HUES6 (cell line): ENCODE results near the gene AR.
"Not testable (repeated sequence)": the region's sequence is repeated elsewhere in the genome, so short reads cannot be mapped to it uniquely, and the experiment has no call there.

Source experiments
- H3K27ac ChIP-seq: 2 replicates; pipeline ENCODE4 v1.7.0; 2013; ENCODE audit warnings: low read depth, mild to moderate bottlenecking, low read length, inconsistent platforms
- H3K27me3 ChIP-seq: 2 replicates; pipeline ENCODE4 v1.6.1; 2013; ENCODE audit warnings: low read length; ENCODE audit not compliant: control insufficient read depth, insufficient read depth
- H3K36me3 ChIP-seq: 2 replicates; pipeline ENCODE4 v1.6.1; 2013; ENCODE audit warnings: low read length; ENCODE audit not compliant: control insufficient read depth, insufficient read depth
- H3K4me1 ChIP-seq: 2 replicates; pipeline ENCODE4 v1.6.1; 2013; ENCODE audit warnings: low read length; ENCODE audit not compliant: control insufficient read depth, insufficient read depth
- H3K4me3 ChIP-seq: 2 replicates; pipeline ENCODE4 v1.5.1; 2013; ENCODE audit warnings: low read depth, low read length
- H3K9ac ChIP-seq: one replicate; pipeline ENCODE4 v1.6.1; 2013; ENCODE audit warnings: mild to moderate bottlenecking, low read length
- H3K9me3 ChIP-seq: 2 replicates; pipeline ENCODE4 v1.6.1; 2013; ENCODE audit warnings: low read depth, low read length; ENCODE audit not compliant: control insufficient read depth, insufficient read depth

The AR gene

DNA sequence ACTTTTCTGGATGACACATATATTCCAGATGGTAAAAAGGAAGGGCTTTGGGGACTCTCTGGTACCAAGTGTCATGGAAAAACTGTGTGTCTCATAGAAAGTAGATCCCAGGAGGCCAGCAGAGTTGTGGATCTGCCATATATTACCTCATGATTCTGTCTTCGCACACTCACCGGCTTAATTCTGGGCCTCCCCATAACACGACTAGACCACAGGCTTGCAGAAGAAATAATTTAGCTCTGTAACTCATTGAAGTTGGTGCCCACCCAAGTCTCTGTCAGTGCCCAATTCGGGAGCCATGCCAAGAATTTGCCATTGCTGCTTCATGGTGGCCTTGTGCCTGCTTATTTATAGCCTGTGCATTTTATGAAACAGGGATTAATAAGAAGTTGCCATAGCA, 104.5 kb downstream of the AR start:
- Histone ChIP-seq H3K36me3 (no peaks in the 10 kb centered on the region; the same call in 1 of the 2 replicates), H3K27ac (no peak overlapping the region), H3K4me3 (no peak overlapping the region), H3K9ac (no peak overlapping the region), H3K9me3 (peaks cover 9% of the 10 kb centered on the region; the same call in 1 of the 2 replicates), H3K4me1 (no peaks in the 10 kb centered on the region), H3K27me3 (no peaks in the 10 kb centered on the region)

DNA sequence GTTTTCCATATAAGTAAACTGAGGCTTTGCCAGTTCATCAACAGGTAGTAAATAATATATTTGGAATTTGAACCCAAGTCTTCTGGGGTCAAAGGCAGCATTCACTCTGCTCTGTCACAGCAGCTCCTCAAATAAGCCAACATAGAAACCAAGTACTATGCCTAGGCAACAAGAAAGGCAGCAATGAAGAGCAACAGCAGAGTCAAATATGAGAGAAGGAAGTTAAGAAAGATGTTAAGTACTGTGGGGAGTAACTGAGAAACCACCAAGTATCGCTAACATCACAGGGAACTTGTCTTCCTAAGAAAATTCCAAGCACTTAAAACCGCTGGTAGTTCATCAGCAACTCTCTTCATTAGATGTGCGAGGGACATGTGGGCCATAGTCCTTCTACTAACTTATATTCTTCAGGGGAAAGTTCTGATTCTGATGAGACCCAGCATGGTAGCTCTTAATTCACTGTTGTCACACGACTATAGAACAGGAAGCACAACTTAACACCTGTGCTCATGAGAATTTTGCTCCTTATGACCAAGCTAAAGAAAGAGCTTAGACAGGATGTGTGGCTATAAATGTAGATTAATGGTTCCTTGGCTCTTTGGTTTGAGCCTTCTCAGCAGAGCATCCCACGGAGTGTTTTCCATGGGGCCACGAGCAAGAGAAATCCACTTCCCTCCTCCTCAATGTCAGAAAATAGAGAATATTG, 107.8 kb downstream of the AR start:
- no peak overlapping the region for H3K4me3 ChIP-seq
- H3K27ac ChIP-seq, result no peak overlapping the region

DNA sequence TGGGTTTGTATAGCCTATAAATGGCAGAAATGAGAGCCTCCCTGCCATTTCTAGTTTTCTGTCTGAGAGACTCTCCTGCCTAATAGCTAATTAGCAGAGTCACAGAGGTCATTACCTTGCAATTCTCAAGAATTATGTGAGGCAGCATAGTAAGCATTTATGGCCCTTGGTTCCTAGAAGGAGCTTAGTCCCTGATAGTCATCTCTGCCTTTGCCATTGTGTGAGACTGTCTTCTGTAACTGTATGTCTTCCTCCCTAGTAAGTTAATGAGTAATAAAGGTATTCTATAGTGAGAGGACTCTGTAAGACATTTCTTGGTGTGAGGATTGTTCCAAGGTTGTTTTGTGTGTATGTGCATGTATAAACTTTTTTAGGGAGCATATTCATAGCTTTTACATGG, 108.7 kb downstream of the AR start:
- Histone ChIP-seq H3K36me3 (no peaks in the 10 kb centered on the region; the same call in 1 of the 2 replicates), H3K4me1 (peaks cover 6% of the 10 kb centered on the region; the same call in 1 of the 2 replicates), H3K27me3 (no peaks in the 10 kb centered on the region), H3K4me3 (no peak overlapping the region), H3K27ac (no peak overlapping the region), H3K9ac (no peak overlapping the region), H3K9me3 (peaks cover 6% of the 10 kb centered on the region; the same call in 1 of the 2 replicates)

More for the DNA sequence above, 107.8 kb downstream of the AR start:
- Histone ChIP-seq H3K4me1 (peaks cover 6% of the 10 kb centered on the region; the same call in 1 of the 2 replicates), H3K27me3 (no peaks in the 10 kb centered on the region), H3K9ac (no peak overlapping the region), H3K36me3 (no peaks in the 10 kb centered on the region; the same call in 1 of the 2 replicates), H3K9me3 (peaks cover 6% of the 10 kb centered on the region; the same call in 1 of the 2 replicates)

DNA sequence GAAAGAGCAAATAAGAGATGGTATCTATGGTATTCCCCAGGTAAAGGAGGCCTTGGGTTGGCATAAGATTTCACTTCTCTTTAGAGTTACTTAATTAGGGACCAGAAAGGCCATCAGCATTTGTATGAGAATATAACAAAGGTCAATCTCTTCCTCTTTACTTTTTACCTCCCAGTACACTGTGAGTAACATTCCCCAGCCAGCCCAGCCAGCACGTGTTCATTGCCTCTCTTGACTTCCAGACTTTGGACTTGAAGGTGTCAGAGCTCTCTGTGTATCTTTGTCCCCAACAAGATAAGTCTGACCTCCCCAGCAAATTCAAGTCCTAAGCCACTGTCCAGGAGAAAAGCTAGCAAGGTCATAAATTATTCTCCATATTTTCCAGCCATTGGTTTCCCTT, 110.5 kb downstream of the AR start:
- H3K36me3 ChIP-seq, result no peaks in the 10 kb centered on the region; the same call in 1 of the 2 replicates
- 0 out of 2 replicates have a peak overlapping the region, but pooled peaks have one; percentile 21 for H3K27ac ChIP-seq
- H3K27me3 ChIP-seq, result no peaks in the 10 kb centered on the region
- peaks cover 6% of the 10 kb centered on the region; the same call in 1 of the 2 replicates for H3K9me3 ChIP-seq
- no peak overlapping the region for H3K9ac ChIP-seq
- H3K4me3 ChIP-seq, result no peak overlapping the region; the same call in 1 of the 2 replicates
- peaks cover 6% of the 10 kb centered on the region; the same call in 1 of the 2 replicates for H3K4me1 ChIP-seq

DNA sequence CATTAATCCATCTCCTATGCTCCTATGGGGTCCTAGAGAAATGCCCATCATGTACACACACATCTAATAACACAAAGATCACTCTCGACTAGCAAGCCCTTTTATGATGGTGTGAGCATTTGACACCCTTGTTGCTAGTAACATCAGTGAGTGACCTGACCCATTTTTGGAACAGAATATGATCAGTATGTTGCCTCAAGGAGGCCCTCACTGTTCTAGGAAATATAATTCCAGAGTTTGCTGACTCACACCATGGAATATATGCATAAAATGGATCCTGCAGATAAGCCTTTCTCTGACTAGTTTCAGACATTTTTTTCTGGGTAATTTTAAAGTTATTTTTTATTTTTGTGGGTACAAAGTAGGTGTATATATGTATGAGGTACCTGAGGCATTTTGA, 121.8 kb downstream of the AR start:
- Histone ChIP-seq H3K9me3 (peaks cover 23% of the 10 kb centered on the region), H3K27ac (no peak overlapping the region), H3K4me3 (no peak overlapping the region), H3K36me3 (no peaks in the 10 kb centered on the region), H3K27me3 (no peaks in the 10 kb centered on the region), H3K4me1 (no peaks in the 10 kb centered on the region), H3K9ac (no peak overlapping the region)

DNA sequence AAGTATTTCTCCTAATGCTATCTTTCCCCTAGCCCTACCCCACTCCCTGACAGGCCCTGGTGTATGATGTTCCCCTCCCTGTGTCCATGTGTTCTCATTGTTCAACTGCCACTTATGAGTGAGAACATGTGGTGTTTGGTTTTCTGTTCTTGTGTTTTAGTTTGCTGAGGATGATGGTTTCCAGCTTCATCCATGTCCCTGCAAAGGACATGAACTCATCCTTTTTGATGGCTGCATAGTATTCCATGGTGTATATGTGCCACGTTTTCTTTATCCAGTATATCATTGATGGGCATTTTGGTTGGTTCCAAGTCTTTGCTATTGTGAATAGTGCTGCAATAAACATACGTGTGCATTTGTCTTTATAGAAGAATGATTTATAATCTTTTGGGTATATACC, 126.9 kb downstream of the AR start:
- H3K36me3 ChIP-seq, H3K9ac ChIP-seq, H3K27ac ChIP-seq, H3K9me3 ChIP-seq, H3K4me1 ChIP-seq, H3K4me3 ChIP-seq, H3K27me3 ChIP-seq: not testable (repeated sequence)

DNA sequence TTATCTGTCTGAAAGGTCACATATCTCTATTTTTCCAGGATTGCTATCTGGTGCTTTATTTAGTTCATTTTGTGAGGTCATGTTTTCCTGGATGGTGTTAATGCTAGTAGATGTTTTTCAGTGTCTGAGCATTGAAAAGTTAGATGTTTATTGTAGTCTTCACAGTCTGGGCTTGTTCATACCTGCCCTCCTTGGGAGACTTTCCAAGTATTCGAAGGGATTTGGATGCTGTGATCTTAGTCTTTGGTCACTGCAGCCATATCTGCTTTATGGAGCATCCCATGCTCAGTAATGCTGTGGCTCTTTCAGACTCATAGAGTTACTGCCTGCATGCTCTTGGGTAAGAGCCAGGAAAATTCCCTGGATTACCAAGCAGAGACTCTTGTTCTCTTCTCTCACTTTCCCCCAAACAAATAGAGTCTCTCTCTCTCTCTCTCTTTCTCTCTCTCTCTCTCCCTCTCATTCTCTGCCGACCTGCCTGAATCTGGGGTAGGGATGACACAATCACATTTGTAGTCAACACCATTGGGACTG, 130.0 kb downstream of the AR start:
- H3K27me3 ChIP-seq, result no peaks in the 10 kb centered on the region
- H3K9me3 ChIP-seq, result no peaks in the 10 kb centered on the region; the same call in 1 of the 2 replicates
- H3K4me3 ChIP-seq, result no peak overlapping the region
- H3K27ac ChIP-seq, result no peak overlapping the region
- no peak overlapping the region for H3K9ac ChIP-seq
- no peaks in the 10 kb centered on the region for H3K4me1 ChIP-seq
- no peaks in the 10 kb centered on the region for H3K36me3 ChIP-seq

DNA sequence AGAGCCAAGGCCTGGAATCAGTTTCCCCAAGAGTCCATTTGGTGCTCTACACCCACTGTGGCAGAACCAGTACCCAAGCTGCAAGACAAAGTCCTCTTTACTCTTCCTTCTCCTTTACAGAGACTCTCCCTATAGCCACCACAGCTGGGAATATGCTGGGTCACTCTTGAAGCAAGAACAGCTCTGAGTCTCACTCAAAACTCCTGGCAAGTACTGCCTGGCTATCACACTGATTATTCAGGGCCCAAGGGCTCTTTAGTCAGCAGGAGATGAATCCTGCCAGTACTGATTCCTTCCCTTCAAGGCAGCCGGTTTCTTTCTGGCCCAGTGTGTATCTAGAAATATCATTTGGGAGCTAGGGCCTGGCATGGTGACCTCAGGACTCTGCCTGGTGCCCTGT, 130.9 kb downstream of the AR start:
- Histone ChIP-seq H3K9ac (no peak overlapping the region), H3K27ac (no peak overlapping the region), H3K4me3 (no peak overlapping the region), H3K36me3 (no peaks in the 10 kb centered on the region), H3K9me3 (no peaks in the 10 kb centered on the region; the same call in 1 of the 2 replicates), H3K4me1 (no peaks in the 10 kb centered on the region), H3K27me3 (no peaks in the 10 kb centered on the region)

DNA sequence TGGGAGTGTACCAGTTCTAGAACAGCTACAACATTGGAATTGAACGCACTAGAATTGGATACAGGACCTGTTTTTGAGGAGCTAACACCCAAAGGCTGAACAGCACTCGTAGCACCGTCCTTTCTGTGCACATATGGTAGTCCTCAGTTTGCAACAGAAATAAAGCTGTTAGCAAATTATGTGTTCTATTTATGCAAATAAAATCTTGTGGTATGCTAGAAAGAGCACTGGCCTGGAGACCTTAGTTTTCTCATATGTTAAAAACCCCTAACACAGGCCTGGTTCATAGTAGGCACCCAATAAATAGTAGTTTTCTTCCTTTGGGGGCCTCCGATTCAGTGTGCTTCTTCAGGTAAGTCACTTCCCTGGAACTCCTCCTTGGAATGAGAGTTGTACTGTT, 140.3 kb downstream of the AR start:
- peaks cover 13% of the 10 kb centered on the region for H3K9me3 ChIP-seq
- no peaks in the 10 kb centered on the region for H3K27me3 ChIP-seq
- no peak overlapping the region for H3K27ac ChIP-seq
- no peaks in the 10 kb centered on the region for H3K4me1 ChIP-seq
- H3K36me3 ChIP-seq, result no peaks in the 10 kb centered on the region; the same call in 1 of the 2 replicates
- no peak overlapping the region for H3K9ac ChIP-seq
- no peak overlapping the region for H3K4me3 ChIP-seq

DNA sequence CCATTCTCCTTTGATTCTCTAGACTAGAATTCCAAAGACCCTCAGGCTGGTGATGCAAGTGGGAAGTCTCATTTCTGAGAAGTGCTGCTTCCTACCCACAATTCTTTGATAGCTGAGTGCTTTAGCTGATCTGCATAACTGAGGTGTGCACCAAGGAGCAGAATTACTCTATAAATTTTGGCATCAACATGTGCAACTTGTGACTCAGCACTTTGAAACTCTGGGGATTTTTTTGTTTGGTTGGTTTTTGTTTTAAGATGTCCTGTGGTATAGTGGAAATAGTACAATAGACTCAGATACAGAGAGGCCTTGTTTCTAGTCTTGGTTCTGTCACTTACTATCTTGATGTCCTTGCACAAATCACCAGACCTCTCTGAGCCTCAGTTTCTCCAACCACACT, 148.4 kb downstream of the AR start:
- H3K27me3 ChIP-seq, result no peaks in the 10 kb centered on the region
- no peaks in the 10 kb centered on the region for H3K36me3 ChIP-seq
- no peaks in the 10 kb centered on the region; the same call in 1 of the 2 replicates for H3K9me3 ChIP-seq
- no peak overlapping the region for H3K9ac ChIP-seq
- no peak overlapping the region for H3K4me3 ChIP-seq
- no peak overlapping the region for H3K27ac ChIP-seq
- H3K4me1 ChIP-seq, result no peaks in the 10 kb centered on the region

DNA sequence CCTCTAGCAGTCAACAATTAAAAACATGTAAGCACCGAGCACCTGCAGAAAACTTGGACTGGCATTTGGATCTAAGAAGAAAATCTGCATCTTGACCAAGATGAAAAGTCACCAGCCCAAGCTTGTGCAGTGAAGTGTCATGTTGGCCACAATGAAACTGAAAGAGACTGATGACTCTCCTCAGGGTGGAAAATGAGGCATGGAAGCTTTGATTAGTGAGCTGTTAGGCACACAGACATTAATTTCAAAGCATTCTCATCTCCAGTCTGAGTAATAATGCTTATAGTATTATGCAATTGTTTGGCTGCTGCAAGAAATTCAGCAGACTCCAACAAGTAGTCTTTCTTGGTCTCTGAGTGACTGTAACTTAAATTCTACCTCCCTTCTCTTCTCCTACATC, 150.1 kb downstream of the AR start:
- H3K36me3 ChIP-seq, result no peaks in the 10 kb centered on the region
- no peaks in the 10 kb centered on the region for H3K27me3 ChIP-seq
- H3K4me1 ChIP-seq, result no peaks in the 10 kb centered on the region
- no peak overlapping the region for H3K27ac ChIP-seq
- no peak overlapping the region for H3K4me3 ChIP-seq
- H3K9ac ChIP-seq, result no peak overlapping the region
- H3K9me3 ChIP-seq, result no peaks in the 10 kb centered on the region; the same call in 1 of the 2 replicates
